Bronchial epithelial cell (primary cell): ENCODE measurements around the gene SPRY2. TPM values are rescaled to one million over a fixed set of nuclear protein-coding genes. Genes with fewer than 3 reads are reported as not detected.

Experiments
- DNase-seq: peaks from one replicate; pipeline ENCODE4 v3.0.0-alpha.2; 2010; ENCODE audit warnings: low read depth
- FAIRE-seq: peaks from 2 replicates; lab custom pipeline; 2011; peaks lifted over from hg19 to GRCh38; lab: Jason Lieb, UNC
- H3K27me3 ChIP-seq: 2 replicates; pipeline ENCODE4 v1.5.1; 2011; ENCODE audit warnings: low read length; ENCODE audit not compliant: control insufficient read depth, insufficient read depth
- H3K36me3 ChIP-seq: 2 replicates; pipeline ENCODE4 v1.5.1; 2011; ENCODE audit warnings: low read length; ENCODE audit not compliant: control insufficient read depth, insufficient read depth
- H3K4me3 ChIP-seq: 2 replicates; pipeline ENCODE4 v1.5.1; 2011; ENCODE audit warnings: mild to moderate bottlenecking, low read depth, low read length, control low read depth
- CTCF ChIP-seq: IDR thresholded peaks from 2 replicates; pipeline ENCODE4 v1.5.1; 2011; ENCODE audit warnings: mild to moderate bottlenecking, moderate library complexity, low read length, control low read depth, inconsistent platforms; ENCODE audit not compliant: insufficient read depth, severe bottlenecking
- total RNA-seq: library from RNA; depleted of rRNA; stranded (reverse); fragments of >200 nt; gene quantifications from 2 replicates; pipeline ENCODE4 v1.2.1, GENCODE V29; 2014

The SPRY2 gene
- total RNA-seq, result 3.1 and 4.7 TPM in 2 replicates

GRCh38 chr13:80341101-80341755, at the start of gene SPRY2:
TSS of gene SPRY2 (minus strand) at chr13:80341126. CDS start at chr13:80337705, 3,421 bp downstream.
- Histone ChIP-seq H3K36me3 (peaks cover 4% of the 10 kb centered on the region), H3K4me3 (peak within 1 kb of the TSS; percentile 83), H3K27me3 (no peaks in the 10 kb centered on the region)
- DNase-seq (peak; percentile 84), FAIRE-seq (no peak)
- TF ChIP-seq CTCF, result peak; percentile 2

GRCh38 chr13:80390338-80390737, 49.4 kb upstream of the SPRY2 start:
- H3K36me3 ChIP-seq, result no peaks in the 10 kb centered on the region
- no peak for TF ChIP-seq CTCF
- no peak for FAIRE-seq
- H3K27me3 ChIP-seq, result no peaks in the 10 kb centered on the region
- DNase-seq, result no peak
- H3K4me3 ChIP-seq, result no peak overlapping the region

- Histone ChIP-seq H3K36me3 (no peaks in the 10 kb centered on the region), H3K4me3 (no peak overlapping the region), H3K27me3 (no peaks in the 10 kb centered on the region)
- FAIRE-seq, result no peak
- DNase-seq, result peak; percentile 32
- no peak for TF ChIP-seq CTCF
Observed at GRCh38 chr13:80389073-80390038, 48.4 kb upstream of the SPRY2 start.

GRCh38 chr13:80388506-80388905, 47.6 kb upstream of the SPRY2 start:
- Histone ChIP-seq H3K4me3 (no peak overlapping the region), H3K36me3 (no peaks in the 10 kb centered on the region), H3K27me3 (no peaks in the 10 kb centered on the region)
- no peak for TF ChIP-seq CTCF
- DNase-seq (no peak), FAIRE-seq (no peak)

GRCh38 chr13:80386592-80386991, 45.7 kb upstream of the SPRY2 start:
- no peak for DNase-seq
- no peak for TF ChIP-seq CTCF

More at GRCh38 chr13:80386592-80386991, 45.7 kb upstream of the SPRY2 start:
- no peaks in the 10 kb centered on the region for H3K27me3 ChIP-seq
- H3K4me3 ChIP-seq, result no peak overlapping the region
- H3K36me3 ChIP-seq, result no peaks in the 10 kb centered on the region
- no peak for FAIRE-seq
